ENCODE data around the gene SATB1.
"Not testable (repeated sequence)": the region's sequence is repeated elsewhere in the genome, so short reads cannot be mapped to it uniquely, and the experiment has no call there.

SATB1 gene

GRCh38 chr3:18351823-18352744 lies 73.1 kb downstream of the SATB1 start:
- no peak for DNase-seq (ENCODE audit: low read depth)

GRCh38 chr3:18351069-18351628 lies 74.0 kb downstream of the SATB1 start:
- no peak for DNase-seq (ENCODE audit: low read depth)

GRCh38 chr3:18349197-18349798 lies 75.8 kb downstream of the SATB1 start:
- DNase-seq (ENCODE audit: low read depth) = no peak

GRCh38 chr3:18346097-18346496 lies 79.0 kb downstream of the SATB1 start:
- no peak for DNase-seq (ENCODE audit: low read depth)

GRCh38 chr3:18345015-18345367 lies 80.1 kb downstream of the SATB1 start:
- DNase-seq (ENCODE audit: low read depth) = no peak

- DNase-seq (ENCODE audit: low read depth) = no peak
Observed at GRCh38 chr3:18344306-18345014, 80.7 kb downstream of the SATB1 start.

- no peak for DNase-seq (ENCODE audit: low read depth)
Observed at GRCh38 chr3:18343809-18344208, 81.3 kb downstream of the SATB1 start.

GRCh38 chr3:18338827-18339514 lies 86.2 kb downstream of the SATB1 start:
- DNase-seq (ENCODE audit: low read depth) = no peak

GRCh38 chr3:18337231-18337630 lies 87.9 kb downstream of the SATB1 start:
- no peak for DNase-seq (ENCODE audit: low read depth)

GRCh38 chr3:18334837-18335601 lies 90.1 kb downstream of the SATB1 start:
- no peak for DNase-seq (ENCODE audit: low read depth)

GRCh38 chr3:18330772-18331441 lies 94.2 kb downstream of the SATB1 start:
- not testable (repeated sequence) for DNase-seq (ENCODE audit: low read depth)

GRCh38 chr3:18308096-18308650 lies 117.0 kb downstream of the SATB1 start:
- no peak for DNase-seq (ENCODE audit: low read depth)

GRCh38 chr3:18307529-18307928 lies 117.6 kb downstream of the SATB1 start:
- no peak for DNase-seq (ENCODE audit: low read depth)

GRCh38 chr3:18302517-18302916 lies 122.6 kb downstream of the SATB1 start:
- DNase-seq (ENCODE audit: low read depth) = no peak

- DNase-seq (ENCODE audit: low read depth) = no peak
Observed at GRCh38 chr3:18301781-18302180, 123.4 kb downstream of the SATB1 start.

GRCh38 chr3:18300916-18301315 lies 124.2 kb downstream of the SATB1 start:
- no peak for DNase-seq (ENCODE audit: low read depth)

- no peak for DNase-seq (ENCODE audit: low read depth)
Observed at GRCh38 chr3:18297126-18297525, 128.0 kb downstream of the SATB1 start.

Measured in non-pigmented ciliary epithelial cell (primary cell).